Progenitor cell of endocrine pancreas (in vitro differentiated cells): Measurements from ENCODE around the gene JSRP1. TPM values are rescaled to one million over a fixed set of nuclear protein-coding genes. Genes with fewer than 3 reads are reported as not detected.

Experiments
- DNase-seq: peaks from one replicate; pipeline ENCODE4 v3.0.0; 2021; ENCODE audit warnings: low spot score; ENCODE audit not compliant: unreplicated experiment
- H3K27ac Mint-ChIP-seq: 2 replicates; pipeline ENCODE4 v1.8.0; 2021; ENCODE audit warnings: mild to moderate bottlenecking, moderate library complexity, mixed read lengths
- H3K27me3 Mint-ChIP-seq: 2 replicates; pipeline ENCODE4 v1.8.0; 2021; ENCODE audit warnings: mixed read lengths
- H3K36me3 Mint-ChIP-seq: 2 replicates; pipeline ENCODE4 v1.8.0; 2022; ENCODE audit warnings: mixed read lengths; ENCODE audit not compliant: insufficient read depth
- H3K4me1 Mint-ChIP-seq: 2 replicates; pipeline ENCODE4 v1.8.0; 2021; ENCODE audit warnings: low read depth, mixed read lengths
- H3K4me3 Mint-ChIP-seq: 2 replicates; pipeline ENCODE4 v1.8.0; 2021; ENCODE audit warnings: low read depth, mild to moderate bottlenecking, moderate library complexity, mixed read lengths
- H3K9me3 Mint-ChIP-seq: 2 replicates; pipeline ENCODE4 v1.8.0; 2021; ENCODE audit warnings: low read depth, mixed read lengths
- microRNA-seq: library from miRNA; unstranded; fragments of <30 nt; microRNA quantifications from one replicate; pipeline ENCODE4 v1.1.0, GENCODE V29; 2020; ENCODE audit warnings: borderline number of aligned reads; ENCODE audit not compliant: unreplicated experiment
- total RNA-seq: library from RNA; stranded (reverse); gene quantifications from 2 replicates; pipeline ENCODE4 v1.2.1, GENCODE V29; 2021
- TF ChIP-seq, protein P1 (sequence below): fragments of 200-600 bp; sonication (generic); IDR thresholded peaks from one replicate; pipeline ENCODE4 v1.5.0; 2021; ENCODE audit warnings: antibody characterized with exemption, mild to moderate bottlenecking; ENCODE audit not compliant: unreplicated experiment

The JSRP1 gene
- total RNA-seq, 1 donor from 2014 or later: 1.6 TPM

- no peaks in the 10 kb centered on the region for H3K27me3 Mint-ChIP-seq
- no peaks in the 10 kb centered on the region for H3K9me3 Mint-ChIP-seq
- TF ChIP-seq, protein P1, sequence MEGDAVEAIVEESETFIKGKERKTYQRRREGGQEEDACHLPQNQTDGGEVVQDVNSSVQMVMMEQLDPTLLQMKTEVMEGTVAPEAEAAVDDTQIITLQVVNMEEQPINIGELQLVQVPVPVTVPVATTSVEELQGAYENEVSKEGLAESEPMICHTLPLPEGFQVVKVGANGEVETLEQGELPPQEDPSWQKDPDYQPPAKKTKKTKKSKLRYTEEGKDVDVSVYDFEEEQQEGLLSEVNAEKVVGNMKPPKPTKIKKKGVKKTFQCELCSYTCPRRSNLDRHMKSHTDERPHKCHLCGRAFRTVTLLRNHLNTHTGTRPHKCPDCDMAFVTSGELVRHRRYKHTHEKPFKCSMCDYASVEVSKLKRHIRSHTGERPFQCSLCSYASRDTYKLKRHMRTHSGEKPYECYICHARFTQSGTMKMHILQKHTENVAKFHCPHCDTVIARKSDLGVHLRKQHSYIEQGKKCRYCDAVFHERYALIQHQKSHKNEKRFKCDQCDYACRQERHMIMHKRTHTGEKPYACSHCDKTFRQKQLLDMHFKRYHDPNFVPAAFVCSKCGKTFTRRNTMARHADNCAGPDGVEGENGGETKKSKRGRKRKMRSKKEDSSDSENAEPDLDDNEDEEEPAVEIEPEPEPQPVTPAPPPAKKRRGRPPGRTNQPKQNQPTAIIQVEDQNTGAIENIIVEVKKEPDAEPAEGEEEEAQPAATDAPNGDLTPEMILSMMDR: no peak
- no peak overlapping the region for H3K4me3 Mint-ChIP-seq
- peaks cover 3% of the 10 kb centered on the region for H3K36me3 Mint-ChIP-seq
- no peak overlapping the region for H3K27ac Mint-ChIP-seq
- no peaks in the 10 kb centered on the region for H3K4me1 Mint-ChIP-seq
- DNase-seq: no peak
Observed at GRCh38 chr19:2202366-2202765, 53.9 kb downstream of the JSRP1 start.

Small RNAs within 50 kb of the gene (microRNA-seq; reads per million reads assigned to microRNA genes)
- gene MIR1227 (49.5 reads per million, percentile 45 among the genes with 10 or more reads in this experiment), gene MIR4321 (not detected)

Other genes with a start within 250 kb of the JSRP1 start
- gene BTBD2, start 240.7 kb downstream of the JSRP1 start, total RNA-seq: 115 and 125 TPM in 2 replicates
- gene MKNK2, start 205.2 kb downstream of the JSRP1 start, total RNA-seq: 145 and 163 TPM in 2 replicates
- 33.2 and 38.5 TPM in 2 replicates for gene MOB3A, start 160.1 kb downstream of the JSRP1 start, total RNA-seq
- 15.9 and 16.5 TPM in 2 replicates for gene IZUMO4, start 159.5 kb downstream of the JSRP1 start, total RNA-seq
- 123 and 131 TPM in 2 replicates for gene AP3D1, start 104.9 kb downstream of the JSRP1 start, total RNA-seq
- gene DOT1L, start 92.5 kb downstream of the JSRP1 start, total RNA-seq: 102 and 106 TPM in 2 replicates
- 116 and 119 TPM in 2 replicates for gene PLEKHJ1, start 20.1 kb downstream of the JSRP1 start, total RNA-seq
- gene SF3A2, start 19.6 kb downstream of the JSRP1 start, total RNA-seq: 152 and 156 TPM in 2 replicates
- 58.4 and 71.3 TPM in 2 replicates for gene AMH, start 7.1 kb downstream of the JSRP1 start, total RNA-seq
- gene PEAK3, start 25.8 kb upstream of the JSRP1 start, total RNA-seq: not detected in 2 replicates
- 0.13 and 0.17 TPM in 2 replicates for gene LINGO3, start 51.7 kb upstream of the JSRP1 start, total RNA-seq
- gene LSM7, start 72.2 kb upstream of the JSRP1 start, total RNA-seq: 126 and 139 TPM in 2 replicates
- 148 and 153 TPM in 2 replicates for gene SPPL2B, start 72.3 kb upstream of the JSRP1 start, total RNA-seq
- gene TMPRSS9, start 103.8 kb upstream of the JSRP1 start, total RNA-seq: not detected in 2 replicates
- 108 and 110 TPM in 2 replicates for gene TIMM13, start 171.2 kb upstream of the JSRP1 start, total RNA-seq
- 90.0 and 93.6 TPM in 2 replicates for gene LMNB2, start 200.5 kb upstream of the JSRP1 start, total RNA-seq
- 4.9 and 5.1 TPM in 2 replicates for gene GADD45B, start 219.7 kb upstream of the JSRP1 start, total RNA-seq